ENCODE measurements around the gene KCTD15.

DNA sequence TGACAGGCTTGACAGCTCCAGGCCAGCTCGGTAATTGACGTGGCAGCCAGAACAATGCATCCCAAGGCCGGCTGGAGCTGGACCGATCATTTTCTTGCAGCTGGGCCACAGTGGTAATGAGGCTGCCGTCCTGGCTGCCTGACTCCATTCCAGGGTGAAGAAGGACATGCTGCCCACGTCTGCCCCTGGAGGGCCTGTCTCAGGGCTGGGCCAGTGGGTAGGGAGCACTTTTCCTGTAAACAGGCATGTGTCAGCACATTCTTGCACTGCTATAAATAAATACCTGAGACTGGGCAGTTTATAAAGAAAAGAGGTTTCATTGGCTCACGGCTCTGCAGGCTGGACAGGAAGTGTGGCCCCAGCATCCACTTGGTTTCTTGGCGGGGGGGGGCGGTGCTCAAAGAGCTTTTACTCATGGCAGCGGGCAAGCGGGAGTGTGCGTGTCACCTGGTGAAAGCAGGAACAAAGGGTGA, 38.1 kb upstream of the KCTD15 start:
- TF ChIP-seq BACH2 (CRISPR knock-in tag; IDR thresholded peaks at IDR 0.05; ENCODE audit: borderline replicate concordance) (no peak), SNAI2 (CRISPR knock-in tag; IDR thresholded peaks at IDR 0.05) (no peak)
- TF ChIP-seq, protein P1, sequence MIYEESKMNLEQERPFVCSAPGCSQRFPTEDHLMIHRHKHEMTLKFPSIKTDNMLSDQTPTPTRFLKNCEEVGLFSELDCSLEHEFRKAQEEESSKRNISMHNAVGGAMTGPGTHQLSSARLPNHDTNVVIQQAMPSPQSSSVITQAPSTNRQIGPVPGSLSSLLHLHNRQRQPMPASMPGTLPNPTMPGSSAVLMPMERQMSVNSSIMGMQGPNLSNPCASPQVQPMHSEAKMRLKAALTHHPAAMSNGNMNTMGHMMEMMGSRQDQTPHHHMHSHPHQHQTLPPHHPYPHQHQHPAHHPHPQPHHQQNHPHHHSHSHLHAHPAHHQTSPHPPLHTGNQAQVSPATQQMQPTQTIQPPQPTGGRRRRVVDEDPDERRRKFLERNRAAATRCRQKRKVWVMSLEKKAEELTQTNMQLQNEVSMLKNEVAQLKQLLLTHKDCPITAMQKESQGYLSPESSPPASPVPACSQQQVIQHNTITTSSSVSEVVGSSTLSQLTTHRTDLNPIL (CRISPR knock-in tag; IDR thresholded peaks at IDR 0.05; ENCODE audit: low read depth) = no peak
- TF ChIP-seq, protein P2, sequence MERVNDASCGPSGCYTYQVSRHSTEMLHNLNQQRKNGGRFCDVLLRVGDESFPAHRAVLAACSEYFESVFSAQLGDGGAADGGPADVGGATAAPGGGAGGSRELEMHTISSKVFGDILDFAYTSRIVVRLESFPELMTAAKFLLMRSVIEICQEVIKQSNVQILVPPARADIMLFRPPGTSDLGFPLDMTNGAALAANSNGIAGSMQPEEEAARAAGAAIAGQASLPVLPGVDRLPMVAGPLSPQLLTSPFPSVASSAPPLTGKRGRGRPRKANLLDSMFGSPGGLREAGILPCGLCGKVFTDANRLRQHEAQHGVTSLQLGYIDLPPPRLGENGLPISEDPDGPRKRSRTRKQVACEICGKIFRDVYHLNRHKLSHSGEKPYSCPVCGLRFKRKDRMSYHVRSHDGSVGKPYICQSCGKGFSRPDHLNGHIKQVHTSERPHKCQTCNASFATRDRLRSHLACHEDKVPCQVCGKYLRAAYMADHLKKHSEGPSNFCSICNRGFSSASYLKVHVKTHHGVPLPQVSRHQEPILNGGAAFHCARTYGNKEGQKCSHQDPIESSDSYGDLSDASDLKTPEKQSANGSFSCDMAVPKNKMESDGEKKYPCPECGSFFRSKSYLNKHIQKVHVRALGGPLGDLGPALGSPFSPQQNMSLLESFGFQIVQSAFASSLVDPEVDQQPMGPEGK (CRISPR knock-in tag; IDR thresholded peaks at IDR 0.05; ENCODE audit: borderline replicate concordance) = no peak
